ENCODE measurements around the gene BEND7.

DNA sequence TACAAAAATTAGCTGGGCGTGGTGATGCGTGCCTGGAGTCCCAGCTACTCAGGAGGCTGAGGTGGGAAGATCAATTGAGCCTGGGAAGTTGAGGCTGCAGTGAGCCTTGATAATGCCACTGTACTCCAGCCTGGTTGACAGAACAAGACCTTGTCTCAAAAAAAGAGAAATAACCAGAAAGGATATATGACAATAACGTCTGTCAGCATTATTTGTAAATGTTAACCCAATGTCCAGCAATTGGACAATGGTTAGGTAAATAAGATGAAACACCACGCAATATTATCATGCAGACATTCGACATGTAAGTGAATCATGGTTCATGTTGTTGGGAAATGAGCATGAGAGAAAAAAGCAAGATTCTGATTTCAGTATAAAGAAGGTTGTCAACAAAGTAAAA, 136.1 kb downstream of the BEND7 start:
- TF ChIP-seq, protein P1, sequence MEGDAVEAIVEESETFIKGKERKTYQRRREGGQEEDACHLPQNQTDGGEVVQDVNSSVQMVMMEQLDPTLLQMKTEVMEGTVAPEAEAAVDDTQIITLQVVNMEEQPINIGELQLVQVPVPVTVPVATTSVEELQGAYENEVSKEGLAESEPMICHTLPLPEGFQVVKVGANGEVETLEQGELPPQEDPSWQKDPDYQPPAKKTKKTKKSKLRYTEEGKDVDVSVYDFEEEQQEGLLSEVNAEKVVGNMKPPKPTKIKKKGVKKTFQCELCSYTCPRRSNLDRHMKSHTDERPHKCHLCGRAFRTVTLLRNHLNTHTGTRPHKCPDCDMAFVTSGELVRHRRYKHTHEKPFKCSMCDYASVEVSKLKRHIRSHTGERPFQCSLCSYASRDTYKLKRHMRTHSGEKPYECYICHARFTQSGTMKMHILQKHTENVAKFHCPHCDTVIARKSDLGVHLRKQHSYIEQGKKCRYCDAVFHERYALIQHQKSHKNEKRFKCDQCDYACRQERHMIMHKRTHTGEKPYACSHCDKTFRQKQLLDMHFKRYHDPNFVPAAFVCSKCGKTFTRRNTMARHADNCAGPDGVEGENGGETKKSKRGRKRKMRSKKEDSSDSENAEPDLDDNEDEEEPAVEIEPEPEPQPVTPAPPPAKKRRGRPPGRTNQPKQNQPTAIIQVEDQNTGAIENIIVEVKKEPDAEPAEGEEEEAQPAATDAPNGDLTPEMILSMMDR (IDR thresholded peaks at IDR 0.05; ENCODE audit: low read depth, low read length) = no peak
- TF ChIP-seq MYC (IDR thresholded peaks at IDR 0.05; ENCODE audit: low read depth, low read length) = no peak

All from NB4 (cell line).